GM12878 (cell line): ENCODE results near the gene ZMIZ1. TPM values are rescaled to one million over a fixed set of nuclear protein-coding genes. Genes with fewer than 3 reads are reported as not detected.

Source experiments
- ATAC-seq: fragments of 200-7000 bp; cut with Tn5 transposase; 3 replicates; pipeline ENCODE4 v1.9.1; 2020; ENCODE audit warnings: mild to moderate bottlenecking, moderate library complexity
- BruUV-seq: library from RNA; stranded (reverse); fragments of 400-500 nt; replicated peaks from 2 replicates; lab custom pipeline; 2021; lab: Mats Ljungman, UMichigan
- CTCF ChIA-PET: fragments of 300-600 bp; sonication (Branson Sonifier 250); formaldehyde crosslinking; extraction: SDS; loops from one replicate; lab custom pipeline; 2021; ENCODE audit warnings: inconsistent platforms; lab: Yijun Ruan, JAX
- POLR2A ChIA-PET: fragments of 350-600 bp; formaldehyde crosslinking; extraction: SDS; loops from one replicate; lab custom pipeline; 2021; ENCODE audit warnings: inconsistent platforms; lab: Charles Lee
- RAD21 ChIA-PET: fragments of 300-600 bp; sonication (Branson Sonifier 250); formaldehyde crosslinking; loops from one replicate; lab custom pipeline; 2023; ENCODE audit warnings: antibody characterized with exemption; ENCODE audit not compliant: unreplicated experiment; lab: Charles Lee
- SMC1A ChIA-PET: fragments of 300-600 bp; sonication (Branson Sonifier 250); formaldehyde crosslinking; loops from one replicate; lab custom pipeline; 2023; ENCODE audit not compliant: unreplicated experiment, uncharacterized antibody; lab: Charles Lee
- DNase-seq: peaks from one replicate; pipeline ENCODE4 v3.0.0-alpha.2; 2011; ENCODE audit warnings: low read depth, low spot score
- FAIRE-seq: peaks from 3 replicates; lab custom pipeline; 2011; peaks lifted over from hg19 to GRCh38; lab: Jason Lieb, UNC
- H2AFZ ChIP-seq: 2 replicates; pipeline ENCODE4 v1.6.0; 2011; ENCODE audit warnings: low read depth, low read length, control low read depth; ENCODE audit not compliant: control insufficient read depth
- H3K27ac ChIP-seq: 2 replicates; pipeline ENCODE4 v1.5.1; 2011; ENCODE audit warnings: control low read depth; ENCODE audit not compliant: control insufficient read depth, insufficient read depth
- H3K27me3 ChIP-seq, 2 experiments: replicated peaks in 1 of 2; 2 replicates each; pipeline versions ENCODE4 v1.6.0 to v1.6.1; 2011; ENCODE audit warnings: low read length in 1 of 2; ENCODE audit not compliant: control insufficient read depth in 2 of 2, insufficient read depth in 2 of 2
- H3K36me3 ChIP-seq, 2 experiments: 2 replicates each; pipeline ENCODE4 v1.5.1; 2011; ENCODE audit warnings: low read length in 1 of 2; ENCODE audit not compliant: control insufficient read depth in 2 of 2, insufficient read depth in 2 of 2
- H3K4me1 ChIP-seq: 2 replicates; pipeline ENCODE4 v1.6.1; 2011; ENCODE audit warnings: mild to moderate bottlenecking, low read length, moderate library complexity, mixed read lengths; ENCODE audit not compliant: control insufficient read depth, insufficient read depth
- H3K4me2 ChIP-seq: 2 replicates; pipeline ENCODE4 v1.6.0; 2011; ENCODE audit warnings: control low read depth; ENCODE audit not compliant: control insufficient read depth, insufficient read depth
- H3K4me3 ChIP-seq: fragments of 200-600 bp; sonication (generic); 2 replicates; pipeline ENCODE4 v1.5.1; 2016
- H3K79me2 ChIP-seq: 2 replicates; pipeline ENCODE4 v1.6.0; 2011; ENCODE audit warnings: low read length; ENCODE audit not compliant: control insufficient read depth, insufficient read depth
- H3K9ac ChIP-seq: 2 replicates; pipeline ENCODE4 v1.8.0; 2011; ENCODE audit warnings: low read length, control low read depth, mixed read lengths; ENCODE audit not compliant: control insufficient read depth, insufficient read depth
- H3K9me3 ChIP-seq: replicated peaks from 3 replicates; pipeline ENCODE4 v1.5.1; 2011; ENCODE audit warnings: mild to moderate bottlenecking, low read length; ENCODE audit not compliant: control insufficient read depth, insufficient read depth
- H4K20me1 ChIP-seq: 2 replicates; pipeline ENCODE4 v1.6.0; 2011; ENCODE audit not compliant: control insufficient read depth, insufficient read depth
- CTCF ChIP-seq, 3 experiments: IDR thresholded peaks in 2 of 3; conservative IDR thresholded peaks in 1 of 3; 2 replicates each; pipeline ENCODE4 v1.5.1; 2011; ENCODE audit warnings: low read depth in 3 of 3, low read length in 3 of 3, mild to moderate bottlenecking in 3 of 3, control low read depth in 2 of 3, moderate library complexity in 2 of 3, inconsistent platforms in 1 of 3, mixed read lengths in 1 of 3; ENCODE audit not compliant: control insufficient read depth in 2 of 3, insufficient read depth in 1 of 3; ENCODE audit errors: extremely low read depth in 1 of 3
- RAD21 ChIP-seq: IDR thresholded peaks from 2 replicates; pipeline ENCODE4 v1.6.1; 2011; ENCODE audit warnings: mild to moderate bottlenecking, low read depth, low read length, moderate library complexity; ENCODE audit not compliant: insufficient read depth
- RB1 ChIP-seq: fragments of 450-650 bp; formaldehyde crosslinking; IDR thresholded peaks from 2 replicates; pipeline ENCODE4 v1.6.1; 2017; ENCODE audit warnings: mild to moderate bottlenecking, borderline replicate concordance
- WGBS: methylation state at CpG from one replicate; pipeline ENCODE4 v1.1.6; 2016; ENCODE audit warnings: low lambda C conversion rate; ENCODE audit not compliant: insufficient replicate concordance, insufficient coverage; ENCODE audit errors: missing lambda C conversion rate; 5-methylcytosine and 5-hydroxymethylcytosine counted together
- in situ Hi-C: fragments of 300-500 bp; cut with MboI; formaldehyde crosslinking; loops from 9 replicates; pipeline ENCODE4 v1.14.3; 2018; ENCODE audit warnings: mixed read lengths
- intact Hi-C: fragments of 100-400 bp; cut with micrococcal nuclease; formaldehyde crosslinking; loops from one replicate; pipeline ENCODE4 v1.14.2; 2022; ENCODE audit not compliant: unreplicated experiment
- polyA plus RNA-seq, 11 experiments: library from polyadenylated mRNA; depleted of rRNA in 4 of 11; unstranded in 6 of 11; stranded (reverse) in 5 of 11; fragments of >200 nt; fragmentation: Nextera tagmentation in 4 of 11; fragmentation: Illumina TruSeq in 1 of 11; extraction: Ambion mirVana in 4 of 11; extraction: Trizol in 1 of 11; gene quantifications; 1 replicate in 1 of 11; 2 replicates in 10 of 11; pipeline versions ENCODE4 v1.2.1 to v1.2.3, GENCODE V29; 2011 to 2016; ENCODE audit warnings: inconsistent platforms in 2 of 11, missing spikeins in 2 of 11, low read depth in 1 of 11
- total RNA-seq, 4 experiments: library from RNA; depleted of rRNA in 3 of 4; stranded (reverse); fragments of >200 nt in 3 of 4; fragmentation: Illumina TruSeq in 1 of 4; extraction: Trizol in 1 of 4; gene quantifications; 2 replicates each; pipeline versions ENCODE4 v1.2.1 to v1.2.3, GENCODE V29; 2013 to 2021

ZMIZ1 gene
- total and polyA plus RNA-seq, 10 of the 15 experiments (the other 5 are each of a cell fraction or from before 2014, with no cell fraction given): 3.1 to 82.3 (median 14.9) TPM

GRCh38 chr10:79142522-79143309, 74.0 kb downstream of the ZMIZ1 start:
- H3K4me1 ChIP-seq: peaks cover 8% of the 10 kb centered on the region
- CTCF ChIA-PET: interaction anchor here (0.6 kb wide), 1 partner anchor 479 kb away, joined by 3 read pairs; no protein-coding TSS in a partner anchor

More at GRCh38 chr10:79142522-79143309, 74.0 kb downstream of the ZMIZ1 start:
- no peak overlapping the region for H3K9ac ChIP-seq
- H3K9me3 ChIP-seq: no peaks in the 10 kb centered on the region
- H4K20me1 ChIP-seq: no peaks in the 10 kb centered on the region
- ChIA-PET SMC1A (interaction anchor here (1.6 kb wide), 1 partner anchor 314 kb away, joined by 3 read pairs; no protein-coding TSS in a partner anchor), RAD21 (no interaction called here), POLR2A (no interaction called here)
- FAIRE-seq: no peak
- H2AFZ ChIP-seq: no peak overlapping the region
- no peak for ATAC-seq
- H3K4me2 ChIP-seq: no peak overlapping the region
- BruUV-seq: no TSS peak
- H3K4me3 ChIP-seq: no peak overlapping the region
- intact Hi-C loops (no loop called here), in situ Hi-C loops (no loop called here)
- no peaks in the 10 kb centered on the region for H3K79me2 ChIP-seq
- H3K27me3 ChIP-seq: no peaks in the 10 kb centered on the region
- TF ChIP-seq CTCF (IDR thresholded peaks at IDR 0.05 in 2 of 3, conservative IDR thresholded peaks at IDR 0.05 in 1 of 3; ENCODE audit: control insufficient read depth in 2 of 3, extremely low read depth in 1 of 3, insufficient read depth in 1 of 3, low read depth in 3 of 3, low read length in 3 of 3): peak; percentile 7 to 19 (median 14); a peak in 2 of 6 replicates
- TF ChIP-seq RAD21: 0 out of 2 replicates have a peak, but pooled peaks have one; percentile 18
- TF ChIP-seq RB1: no peak
- DNase-seq: no peak
- H3K36me3 ChIP-seq: no peaks in the 10 kb centered on the region; a peak in 1 of 4 replicates
- 37% methylated on average over 13 of the region's 13 CpGs for WGBS
- H3K27ac ChIP-seq: no peak overlapping the region
